Activated CD4-positive, alpha-beta T cell treated with anti-CD3 and anti-CD28 coated beads, Interleukin-2, amount 10 ng/mL, durations not matched to agents 7 days and 5 days (primary cell): ENCODE results near the gene GAL. TPM values are rescaled to one million over a fixed set of nuclear protein-coding genes. Genes with fewer than 3 reads are reported as not detected.

Source experiments
- CTCF ChIA-PET: fragments of 350-600 bp; sonication (Branson Sonifier 250); formaldehyde crosslinking; loops from one replicate; lab custom pipeline; 2021; ENCODE audit warnings: antibody characterized with exemption; lab: Charles Lee
- POLR2A ChIA-PET: fragments of 350-600 bp; sonication (Branson Sonifier 250); formaldehyde crosslinking; loops from one replicate; lab custom pipeline; 2021; ENCODE audit warnings: antibody characterized with exemption; lab: Charles Lee
- DNase-seq: peaks from one replicate; pipeline ENCODE4 v3.0.0-alpha.2; 2020
- H3K27ac Mint-ChIP-seq: one replicate; pipeline ENCODE4 v1.8.0; 2021; ENCODE audit warnings: mild to moderate bottlenecking, moderate library complexity, mixed read lengths
- H3K27me3 Mint-ChIP-seq: one replicate; pipeline ENCODE4 v1.8.0; 2021; ENCODE audit warnings: mixed read lengths
- H3K36me3 Mint-ChIP-seq: one replicate; pipeline ENCODE4 v1.8.0; 2021; ENCODE audit warnings: low read depth, mixed read lengths
- H3K4me1 Mint-ChIP-seq: one replicate; pipeline ENCODE4 v1.8.0; 2021; ENCODE audit warnings: mixed read lengths
- H3K4me3 Mint-ChIP-seq: one replicate; pipeline ENCODE4 v1.8.0; 2021; ENCODE audit warnings: mild to moderate bottlenecking, moderate library complexity, mixed read lengths
- H3K9me3 Mint-ChIP-seq: one replicate; pipeline ENCODE4 v1.8.0; 2021; ENCODE audit warnings: mixed read lengths
- total RNA-seq, 2 experiments: library from RNA; stranded (reverse); gene quantifications; one replicate each; pipeline ENCODE4 v1.2.3, GENCODE V29; 2021

Gene GAL
- total RNA-seq, 2 experiments from 2014 or later: not detected

DNA sequence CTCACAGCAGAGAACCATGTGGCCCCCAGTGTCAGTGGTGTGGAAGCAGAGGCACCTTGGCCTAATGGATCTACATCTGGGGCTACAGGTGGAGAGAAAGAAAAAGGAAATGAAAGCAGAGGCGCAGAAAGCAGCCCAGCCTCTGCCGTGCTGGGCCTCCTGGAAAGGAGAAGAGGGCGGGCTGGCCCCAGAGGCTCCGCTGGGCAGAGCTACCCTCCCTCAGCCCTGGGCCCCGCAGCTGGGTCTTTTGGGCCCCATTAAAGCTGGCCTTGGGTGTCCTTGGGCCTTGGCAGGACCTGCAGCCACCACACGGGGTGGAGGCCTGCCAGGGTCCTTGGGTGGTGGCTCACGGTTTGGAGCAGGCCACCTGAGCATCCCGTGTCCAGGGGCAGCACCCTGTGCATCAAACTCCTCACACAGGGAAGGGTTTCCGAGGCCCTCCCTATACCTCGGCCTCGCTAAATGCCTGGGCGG, 31.6 kb upstream of the GAL start:
- POLR2A ChIA-PET: no interaction called here
- Mint-ChIP-seq H3K27ac (no peak overlapping the region), H3K36me3 (no peaks in the 10 kb centered on the region), H3K4me1 (no peaks in the 10 kb centered on the region), H3K27me3 (no peaks in the 10 kb centered on the region), H3K4me3 (no peak overlapping the region), H3K9me3 (peaks cover 3% of the 10 kb centered on the region)
- DNase-seq: no peak
- CTCF ChIA-PET: no interaction called here

GRCh38 chr11:68653486-68654430, 30.6 kb upstream of the GAL start:
- H3K4me3 Mint-ChIP-seq: no peak overlapping the region
- no peak for DNase-seq
- POLR2A ChIA-PET: no interaction called here
- H3K27me3 Mint-ChIP-seq: no peaks in the 10 kb centered on the region
- H3K9me3 Mint-ChIP-seq: peaks cover 3% of the 10 kb centered on the region
- no peaks in the 10 kb centered on the region for H3K36me3 Mint-ChIP-seq
- no peak overlapping the region for H3K27ac Mint-ChIP-seq
- CTCF ChIA-PET: no interaction called here
- H3K4me1 Mint-ChIP-seq: no peaks in the 10 kb centered on the region

DNA sequence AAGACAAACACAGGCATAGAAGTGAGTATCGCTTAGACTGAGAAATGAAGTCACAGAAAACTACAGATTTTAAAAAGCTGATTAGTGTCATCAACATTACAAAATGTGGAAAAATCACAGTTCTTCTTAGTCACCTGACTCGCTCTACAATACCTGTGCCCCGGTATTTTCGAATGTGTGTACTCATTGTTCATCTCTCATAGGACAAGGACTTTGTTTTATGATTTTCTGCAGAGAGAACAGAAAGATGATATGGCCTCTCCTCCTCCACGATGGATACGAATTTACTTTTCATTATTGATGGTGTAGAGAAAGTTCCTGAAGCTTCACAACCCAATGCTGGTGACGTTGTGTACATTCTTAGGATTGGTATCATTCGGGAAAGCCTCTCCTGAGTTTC, 29.4 kb upstream of the GAL start:
- Mint-ChIP-seq H3K4me1 (no peaks in the 10 kb centered on the region), H3K9me3 (peaks cover 3% of the 10 kb centered on the region), H3K36me3 (no peaks in the 10 kb centered on the region), H3K27ac (no peak overlapping the region), H3K27me3 (no peaks in the 10 kb centered on the region), H3K4me3 (no peak overlapping the region)
- CTCF ChIA-PET: interaction anchor here (0.6 kb wide), 1 partner anchor 1014 kb away, joined by 3 read pairs; no protein-coding TSS in a partner anchor
- POLR2A ChIA-PET: no interaction called here
- DNase-seq: no peak

GRCh38 chr11:68655406-68655805, 28.9 kb upstream of the GAL start:
- no peak overlapping the region for H3K4me3 Mint-ChIP-seq
- POLR2A ChIA-PET: no interaction called here
- H3K27me3 Mint-ChIP-seq: no peaks in the 10 kb centered on the region
- no peaks in the 10 kb centered on the region for H3K36me3 Mint-ChIP-seq
- H3K27ac Mint-ChIP-seq: no peak overlapping the region
- H3K4me1 Mint-ChIP-seq: no peaks in the 10 kb centered on the region
- CTCF ChIA-PET: interaction anchor here (0.6 kb wide), 1 partner anchor 1014 kb away, joined by 3 read pairs; no protein-coding TSS in a partner anchor
- H3K9me3 Mint-ChIP-seq: peaks cover 3% of the 10 kb centered on the region
- no peak for DNase-seq

DNA sequence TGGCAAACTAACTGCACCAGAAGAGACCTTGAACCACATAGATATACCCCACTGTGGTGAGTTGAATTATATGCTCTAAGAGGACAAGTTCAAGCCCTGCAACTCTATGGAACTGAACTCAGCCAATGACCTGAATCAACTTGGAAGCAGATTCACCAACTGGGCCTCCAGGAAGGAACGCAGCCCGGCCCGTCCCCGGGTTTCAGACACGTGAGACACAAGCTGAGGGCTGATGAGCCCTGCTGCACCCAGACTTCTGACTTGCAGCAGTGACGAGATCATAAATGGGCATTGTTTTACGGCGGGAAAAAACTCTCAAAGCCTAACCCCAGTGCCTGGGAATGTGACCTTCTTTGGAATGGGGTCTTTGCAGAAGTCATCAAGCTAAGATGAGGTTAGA, 28.5 kb upstream of the GAL start:
- peaks cover 3% of the 10 kb centered on the region for H3K9me3 Mint-ChIP-seq
- POLR2A ChIA-PET: no interaction called here
- no peaks in the 10 kb centered on the region for H3K4me1 Mint-ChIP-seq
- no peaks in the 10 kb centered on the region for H3K36me3 Mint-ChIP-seq
- H3K4me3 Mint-ChIP-seq: no peak overlapping the region
- no peak overlapping the region for H3K27ac Mint-ChIP-seq
- DNase-seq: no peak
- CTCF ChIA-PET: no interaction called here
- H3K27me3 Mint-ChIP-seq: no peaks in the 10 kb centered on the region

GRCh38 chr11:68657021-68657780, 27.1 kb upstream of the GAL start:
- ChIA-PET POLR2A (no interaction called here), CTCF (no interaction called here)
- no peak overlapping the region for H3K4me3 Mint-ChIP-seq

GRCh38 chr11:68658097-68658496, 26.2 kb upstream of the GAL start:
- H3K27me3 Mint-ChIP-seq: no peaks in the 10 kb centered on the region
- H3K4me1 Mint-ChIP-seq: no peaks in the 10 kb centered on the region
- ChIA-PET CTCF (no interaction called here), POLR2A (no interaction called here)
- no peak for DNase-seq
- H3K27ac Mint-ChIP-seq: no peak overlapping the region
- no peaks in the 10 kb centered on the region for H3K36me3 Mint-ChIP-seq
- H3K9me3 Mint-ChIP-seq: peaks cover 3% of the 10 kb centered on the region
- no peak overlapping the region for H3K4me3 Mint-ChIP-seq

More at GRCh38 chr11:68657021-68657780, 27.1 kb upstream of the GAL start:
- Mint-ChIP-seq H3K27ac (no peak overlapping the region), H3K27me3 (no peaks in the 10 kb centered on the region), H3K36me3 (no peaks in the 10 kb centered on the region), H3K4me1 (no peaks in the 10 kb centered on the region), H3K9me3 (peaks cover 3% of the 10 kb centered on the region)
- no peak for DNase-seq

GRCh38 chr11:68658661-68659060, 25.7 kb upstream of the GAL start:
- no peaks in the 10 kb centered on the region for H3K36me3 Mint-ChIP-seq
- ChIA-PET CTCF (no interaction called here), POLR2A (no interaction called here)
- H3K27me3 Mint-ChIP-seq: no peaks in the 10 kb centered on the region
- H3K4me3 Mint-ChIP-seq: no peak overlapping the region
- DNase-seq: no peak
- H3K4me1 Mint-ChIP-seq: no peaks in the 10 kb centered on the region
- peaks cover 3% of the 10 kb centered on the region for H3K9me3 Mint-ChIP-seq
- H3K27ac Mint-ChIP-seq: no peak overlapping the region

DNA sequence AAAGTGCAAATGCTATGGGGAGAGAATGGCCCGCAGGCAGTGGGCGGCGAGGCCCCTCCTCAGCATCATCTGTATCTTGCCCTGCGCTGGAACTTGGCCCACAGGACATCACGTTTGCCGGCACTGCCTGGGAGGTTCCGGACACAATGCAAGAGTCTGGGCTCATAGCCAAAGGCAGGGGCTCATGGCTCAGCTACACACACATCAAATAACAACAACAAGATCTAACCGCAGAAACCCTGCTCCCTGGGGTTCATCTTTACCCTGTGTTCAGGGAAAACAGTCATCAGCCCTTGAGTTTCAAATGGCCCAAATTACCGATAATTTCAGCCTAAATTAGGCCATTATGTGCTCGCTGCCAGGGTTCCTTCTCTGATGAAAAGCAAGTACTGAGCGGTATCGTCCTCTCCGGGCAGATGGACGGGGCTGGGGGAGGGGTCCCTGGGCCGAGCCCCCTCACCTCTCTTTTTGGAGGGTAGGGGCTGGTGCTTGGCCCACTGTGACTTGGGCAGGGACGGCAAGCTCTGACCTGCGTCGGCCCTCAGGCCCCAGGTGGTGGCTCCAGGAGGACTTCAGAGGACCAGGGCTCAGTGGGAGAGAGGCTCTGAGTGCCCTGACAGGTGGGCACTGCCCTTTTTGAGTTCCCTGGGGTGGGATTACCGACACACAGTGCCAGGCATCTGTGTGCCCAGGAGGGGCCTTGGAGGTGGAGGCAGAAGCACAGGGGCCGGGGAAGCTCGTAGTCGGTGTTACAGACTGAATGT, 25.0 kb upstream of the GAL start:
- no peak for DNase-seq
- Mint-ChIP-seq H3K27ac (no peak overlapping the region), H3K36me3 (no peaks in the 10 kb centered on the region), H3K9me3 (peaks cover 3% of the 10 kb centered on the region), H3K27me3 (no peaks in the 10 kb centered on the region), H3K4me1 (no peaks in the 10 kb centered on the region), H3K4me3 (no peak overlapping the region)
- POLR2A ChIA-PET: no interaction called here
- CTCF ChIA-PET: no interaction called here

DNA sequence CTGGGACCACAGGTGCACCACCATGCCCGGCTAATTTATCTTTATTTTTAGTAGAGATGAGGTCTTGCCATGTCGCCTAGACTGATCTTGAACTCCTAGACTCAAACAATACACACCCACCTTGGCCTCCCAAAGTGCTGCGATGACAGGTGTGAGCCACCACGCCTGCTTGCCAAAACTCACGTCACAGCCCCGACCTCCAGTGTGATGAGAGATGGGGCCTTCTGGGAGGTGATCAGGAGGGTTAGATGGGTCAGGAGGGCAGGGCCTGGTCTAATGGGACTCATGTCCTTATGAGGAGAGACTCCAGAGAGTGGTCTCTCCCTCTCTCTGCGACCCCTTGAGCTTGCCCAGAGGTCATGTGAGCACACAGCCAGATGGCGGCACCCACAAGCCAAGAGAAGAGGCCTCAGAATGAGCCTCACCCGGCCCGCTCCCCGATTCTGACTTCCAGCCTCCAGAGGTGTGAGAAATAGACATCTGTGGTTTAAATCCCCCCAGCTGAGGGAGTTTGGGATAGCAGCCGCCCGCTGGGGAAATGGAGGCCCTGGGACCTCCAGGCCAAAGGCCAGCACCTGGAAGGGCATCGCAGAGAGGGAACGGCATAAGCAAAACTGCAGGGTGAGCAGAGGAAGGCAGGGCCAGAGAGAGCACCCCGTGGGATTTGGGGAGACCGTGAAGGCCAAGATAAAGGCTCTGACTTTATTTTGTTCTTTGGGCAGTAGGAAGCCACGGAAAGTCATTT, 24.1 kb upstream of the GAL start:
- no peaks in the 10 kb centered on the region for H3K9me3 Mint-ChIP-seq
- H3K27me3 Mint-ChIP-seq: no peaks in the 10 kb centered on the region

DNA sequence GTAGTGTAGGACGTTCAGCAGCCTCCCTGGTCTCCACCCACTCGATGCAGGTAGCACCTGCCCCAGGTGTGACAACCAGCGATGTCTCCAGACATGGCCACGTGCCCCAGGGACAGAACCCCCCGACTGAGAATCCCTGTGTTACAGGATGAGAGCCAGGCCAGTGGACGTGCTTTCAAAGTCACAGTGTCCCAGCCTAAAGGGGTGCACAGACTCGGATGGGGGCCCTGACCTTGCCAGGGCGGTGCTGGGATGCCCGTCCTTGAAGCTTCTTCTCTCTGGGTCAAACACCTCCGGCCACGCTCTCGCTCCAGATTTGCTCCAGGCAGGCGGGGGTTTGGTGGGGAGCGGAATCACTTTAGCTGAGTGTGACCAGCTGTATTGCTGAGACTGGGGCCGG, 23.3 kb upstream of the GAL start:
- H3K27me3 Mint-ChIP-seq: no peaks in the 10 kb centered on the region
- POLR2A ChIA-PET: no interaction called here
- CTCF ChIA-PET: interaction anchor here (0.5 kb wide), 1 partner anchor 1788 kb away, joined by 4 read pairs; no protein-coding TSS in a partner anchor
- H3K9me3 Mint-ChIP-seq: no peaks in the 10 kb centered on the region
- H3K4me1 Mint-ChIP-seq: no peaks in the 10 kb centered on the region
- H3K4me3 Mint-ChIP-seq: no peak overlapping the region
- no peak overlapping the region for H3K27ac Mint-ChIP-seq
- H3K36me3 Mint-ChIP-seq: no peaks in the 10 kb centered on the region
- no peak for DNase-seq

More for the DNA sequence above, 24.1 kb upstream of the GAL start:
- no peak overlapping the region for H3K27ac Mint-ChIP-seq
- ChIA-PET POLR2A (no interaction called here), CTCF (no interaction called here)
- H3K4me1 Mint-ChIP-seq: no peaks in the 10 kb centered on the region
- H3K36me3 Mint-ChIP-seq: no peaks in the 10 kb centered on the region
- no peak overlapping the region for H3K4me3 Mint-ChIP-seq
- no peak for DNase-seq
